ENCODE results near the gene FAAP100. TPM values are rescaled to one million over a fixed set of nuclear protein-coding genes. Genes with fewer than 3 reads are reported as not detected.

FAAP100 gene
- polyA plus RNA-seq, 1 donor from 2014 or later = 56.3 TPM

- H3K79me2 ChIP-seq (replicated peaks; ENCODE audit: insufficient read depth, low read length) = no peaks in the 10 kb centered on the region
- no peaks in the 10 kb centered on the region for H3K9me2 ChIP-seq (ENCODE audit: insufficient read depth, low read length)
These were observed 22.4 kb upstream of the FAAP100 start for GRCh38 chr17:81574643-81574956.

GRCh38 chr17:81573794-81574642, 21.9 kb upstream of the FAAP100 start:
- no peaks in the 10 kb centered on the region for H3K9me2 ChIP-seq (ENCODE audit: insufficient read depth, low read length)
- H3K27me3 ChIP-seq (ENCODE audit: insufficient read depth, low read depth, low read length) = no peaks in the 10 kb centered on the region
- no peak overlapping the region for H3K4me3 ChIP-seq (ENCODE audit: low read length)
- no peak overlapping the region for H3K4me2 ChIP-seq (ENCODE audit: low read length)
- H2AFZ ChIP-seq (ENCODE audit: low read depth, low read length) = no peak overlapping the region
- H3K79me2 ChIP-seq (replicated peaks; ENCODE audit: insufficient read depth, low read length) = no peaks in the 10 kb centered on the region
- H3K36me3 ChIP-seq (ENCODE audit: insufficient read depth, low read length) = peaks cover 6% of the 10 kb centered on the region
- H3K27ac ChIP-seq (ENCODE audit: low read length) = no peak overlapping the region
- no peaks in the 10 kb centered on the region for H3K9me3 ChIP-seq (ENCODE audit: low read length)
- H4K20me1 ChIP-seq (ENCODE audit: insufficient read depth) = no peaks in the 10 kb centered on the region
- H3F3A ChIP-seq (ENCODE audit: insufficient read depth, low read length, poor library complexity, severe bottlenecking) = no peaks in the 10 kb centered on the region
- no peak overlapping the region for H3K9ac ChIP-seq (ENCODE audit: low read length)
- TF ChIP-seq EP300 (conservative IDR thresholded peaks at IDR 0.05; ENCODE audit: poor library complexity, severe bottlenecking) (no peak), RAD21 (conservative IDR thresholded peaks at IDR 0.05) (no peak), REST (IDR thresholded peaks at IDR 0.05; ENCODE audit: borderline replicate concordance) (no peak), TAF1 (IDR thresholded peaks at IDR 0.05; ENCODE audit: low read depth) (no peak)
- TF ChIP-seq, protein P1, sequence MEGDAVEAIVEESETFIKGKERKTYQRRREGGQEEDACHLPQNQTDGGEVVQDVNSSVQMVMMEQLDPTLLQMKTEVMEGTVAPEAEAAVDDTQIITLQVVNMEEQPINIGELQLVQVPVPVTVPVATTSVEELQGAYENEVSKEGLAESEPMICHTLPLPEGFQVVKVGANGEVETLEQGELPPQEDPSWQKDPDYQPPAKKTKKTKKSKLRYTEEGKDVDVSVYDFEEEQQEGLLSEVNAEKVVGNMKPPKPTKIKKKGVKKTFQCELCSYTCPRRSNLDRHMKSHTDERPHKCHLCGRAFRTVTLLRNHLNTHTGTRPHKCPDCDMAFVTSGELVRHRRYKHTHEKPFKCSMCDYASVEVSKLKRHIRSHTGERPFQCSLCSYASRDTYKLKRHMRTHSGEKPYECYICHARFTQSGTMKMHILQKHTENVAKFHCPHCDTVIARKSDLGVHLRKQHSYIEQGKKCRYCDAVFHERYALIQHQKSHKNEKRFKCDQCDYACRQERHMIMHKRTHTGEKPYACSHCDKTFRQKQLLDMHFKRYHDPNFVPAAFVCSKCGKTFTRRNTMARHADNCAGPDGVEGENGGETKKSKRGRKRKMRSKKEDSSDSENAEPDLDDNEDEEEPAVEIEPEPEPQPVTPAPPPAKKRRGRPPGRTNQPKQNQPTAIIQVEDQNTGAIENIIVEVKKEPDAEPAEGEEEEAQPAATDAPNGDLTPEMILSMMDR (IDR thresholded peaks at IDR 0.05; ENCODE audit: poor library complexity, severe bottlenecking) = no peak

More at GRCh38 chr17:81574643-81574956, 22.4 kb upstream of the FAAP100 start:
- Histone ChIP-seq H3K4me3 (ENCODE audit: low read length) (no peak overlapping the region), H3K27me3 (ENCODE audit: insufficient read depth, low read depth, low read length) (no peaks in the 10 kb centered on the region), H3K9ac (ENCODE audit: low read length) (no peak overlapping the region), H3K27ac (ENCODE audit: low read length) (no peak overlapping the region), H3K36me3 (ENCODE audit: insufficient read depth, low read length) (peaks cover 6% of the 10 kb centered on the region), H4K20me1 (ENCODE audit: insufficient read depth) (no peaks in the 10 kb centered on the region), H2AFZ (ENCODE audit: low read depth, low read length) (no peak overlapping the region), H3F3A (ENCODE audit: insufficient read depth, low read length, poor library complexity, severe bottlenecking) (no peaks in the 10 kb centered on the region), H3K9me3 (ENCODE audit: low read length) (no peaks in the 10 kb centered on the region), H3K4me2 (ENCODE audit: low read length) (no peak overlapping the region)
- TF ChIP-seq POLR2AphosphoS5 (IDR thresholded peaks at IDR 0.05) = no peak
- TF ChIP-seq EZH2 (IDR thresholded peaks at IDR 0.05; ENCODE audit: borderline replicate concordance, insufficient read depth, low read length, poor library complexity, severe bottlenecking) = no peak
- no peak for TF ChIP-seq SMC3 (conservative IDR thresholded peaks at IDR 0.05; ENCODE audit: poor library complexity)
- TF ChIP-seq, protein P1 (IDR thresholded peaks at IDR 0.05; ENCODE audit: poor library complexity, severe bottlenecking) = no peak
- no peak for TF ChIP-seq REST (IDR thresholded peaks at IDR 0.05; ENCODE audit: borderline replicate concordance)
- TF ChIP-seq TAF1 (IDR thresholded peaks at IDR 0.05; ENCODE audit: low read depth) = no peak
- TF ChIP-seq EP300 (conservative IDR thresholded peaks at IDR 0.05; ENCODE audit: poor library complexity, severe bottlenecking) = no peak
- no peak for TF ChIP-seq RAD21 (conservative IDR thresholded peaks at IDR 0.05)
- TF ChIP-seq MXI1 (conservative IDR thresholded peaks at IDR 0.05; ENCODE audit: poor library complexity, severe bottlenecking) = no peak
